Measurements from ENCODE around the gene C2orf72. TPM values are rescaled to one million over a fixed set of nuclear protein-coding genes. Genes with fewer than 3 reads are reported as not detected.
A peak's percentile ranks its signal among the peaks of the same experiment; 100 is the strongest.

C2orf72 gene
- total and polyA plus RNA-seq, 2 of the 13 experiments (the other 11 are each of a cell fraction or from before 2014, with no cell fraction given): 147 to 203 TPM

DNA sequence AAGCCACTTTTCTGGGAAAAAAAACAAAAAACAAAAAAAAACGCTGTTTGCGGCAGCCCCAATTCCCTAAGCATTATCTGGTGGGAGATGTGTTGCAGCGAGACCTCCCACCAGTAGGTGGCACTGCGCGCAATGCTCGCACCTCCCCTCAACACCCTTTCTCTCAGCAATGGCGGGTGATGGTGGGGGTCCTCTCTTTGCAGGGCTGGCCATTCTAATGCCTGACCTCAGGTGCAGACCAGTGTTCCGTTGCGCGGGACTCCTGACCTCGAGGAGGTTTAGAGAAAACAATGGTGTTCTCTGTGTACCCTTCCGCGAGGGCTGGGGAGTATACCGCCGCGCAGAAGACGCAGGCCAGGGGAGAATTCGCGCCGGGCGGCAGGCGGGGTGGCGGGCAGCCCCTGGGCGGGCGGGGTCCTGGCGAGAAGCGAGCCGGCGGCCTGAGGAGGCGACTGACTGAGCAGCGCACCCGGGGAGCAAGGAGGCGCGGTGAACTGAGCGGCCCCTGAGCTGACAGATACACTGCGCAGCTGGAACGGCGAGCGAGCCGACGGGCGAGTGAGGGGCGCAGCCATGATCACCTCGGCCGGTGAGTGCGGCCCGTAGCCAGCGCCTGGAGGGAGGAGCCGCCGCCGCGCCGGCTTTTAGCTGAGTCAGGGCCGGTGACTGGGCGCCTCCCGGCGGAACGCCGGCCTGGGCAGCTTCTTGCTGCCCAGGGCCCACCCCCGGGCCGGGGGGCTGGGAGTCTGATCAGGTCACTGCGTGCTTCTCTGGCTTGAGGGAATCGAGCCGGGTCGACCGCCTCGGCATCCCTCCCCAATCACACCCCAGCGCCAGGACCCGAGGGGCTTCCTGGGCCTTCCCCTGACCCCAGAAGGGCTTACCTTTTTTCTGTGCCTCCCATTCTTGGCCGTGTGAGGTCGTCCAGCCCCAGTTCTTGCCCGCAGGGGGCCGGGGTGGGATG lies 19.4 kb downstream of the C2orf72 start, which contains the start of gene PSMD1 (continued):
- TF ChIP-seq ZNF660 (CRISPR knock-in tag; IDR thresholded peaks at IDR 0.05; ENCODE audit: borderline replicate concordance, low read depth) (no peak), AKAP8 (CRISPR knock-in tag; IDR thresholded peaks at IDR 0.05) (no peak), NR2F6 (IDR thresholded peaks at IDR 0.05) (no peak), NR2F6 (CRISPR knock-in tag; IDR thresholded peaks at IDR 0.05) (peak; percentile 52), NR2C2 (CRISPR knock-in tag; IDR thresholded peaks at IDR 0.05; ENCODE audit: borderline replicate concordance) (peak; percentile 53; the same call in 1 of the 2 replicates), SRSF4 (IDR thresholded peaks at IDR 0.05; ENCODE audit: low read depth, low read length, poor library complexity, severe bottlenecking) (no peak), ZSCAN20 (CRISPR knock-in tag; IDR thresholded peaks at IDR 0.05; ENCODE audit: borderline replicate concordance) (no peak), NONO (IDR thresholded peaks at IDR 0.05) (no peak), NONO (CRISPR knock-in tag; conservative IDR thresholded peaks at IDR 0.05) (peak; percentile 92), KDM4B (CRISPR knock-in tag; IDR thresholded peaks at IDR 0.05) (peak; percentile 17), HNF4G (IDR thresholded peaks at IDR 0.05; ENCODE audit: borderline replicate concordance, low read depth, low read length) (no peak), HNF4G (CRISPR knock-in tag; IDR thresholded peaks at IDR 0.05; ENCODE audit: borderline replicate concordance, low read depth) (no peak), LCORL (IDR thresholded peaks at IDR 0.05) (peak; percentile 88), LCORL (CRISPR knock-in tag; IDR thresholded peaks at IDR 0.05) (no peak), ZNF766 (CRISPR knock-in tag; IDR thresholded peaks at IDR 0.05; ENCODE audit: borderline replicate concordance) (no peak)
- TF ChIP-seq, protein P1, sequence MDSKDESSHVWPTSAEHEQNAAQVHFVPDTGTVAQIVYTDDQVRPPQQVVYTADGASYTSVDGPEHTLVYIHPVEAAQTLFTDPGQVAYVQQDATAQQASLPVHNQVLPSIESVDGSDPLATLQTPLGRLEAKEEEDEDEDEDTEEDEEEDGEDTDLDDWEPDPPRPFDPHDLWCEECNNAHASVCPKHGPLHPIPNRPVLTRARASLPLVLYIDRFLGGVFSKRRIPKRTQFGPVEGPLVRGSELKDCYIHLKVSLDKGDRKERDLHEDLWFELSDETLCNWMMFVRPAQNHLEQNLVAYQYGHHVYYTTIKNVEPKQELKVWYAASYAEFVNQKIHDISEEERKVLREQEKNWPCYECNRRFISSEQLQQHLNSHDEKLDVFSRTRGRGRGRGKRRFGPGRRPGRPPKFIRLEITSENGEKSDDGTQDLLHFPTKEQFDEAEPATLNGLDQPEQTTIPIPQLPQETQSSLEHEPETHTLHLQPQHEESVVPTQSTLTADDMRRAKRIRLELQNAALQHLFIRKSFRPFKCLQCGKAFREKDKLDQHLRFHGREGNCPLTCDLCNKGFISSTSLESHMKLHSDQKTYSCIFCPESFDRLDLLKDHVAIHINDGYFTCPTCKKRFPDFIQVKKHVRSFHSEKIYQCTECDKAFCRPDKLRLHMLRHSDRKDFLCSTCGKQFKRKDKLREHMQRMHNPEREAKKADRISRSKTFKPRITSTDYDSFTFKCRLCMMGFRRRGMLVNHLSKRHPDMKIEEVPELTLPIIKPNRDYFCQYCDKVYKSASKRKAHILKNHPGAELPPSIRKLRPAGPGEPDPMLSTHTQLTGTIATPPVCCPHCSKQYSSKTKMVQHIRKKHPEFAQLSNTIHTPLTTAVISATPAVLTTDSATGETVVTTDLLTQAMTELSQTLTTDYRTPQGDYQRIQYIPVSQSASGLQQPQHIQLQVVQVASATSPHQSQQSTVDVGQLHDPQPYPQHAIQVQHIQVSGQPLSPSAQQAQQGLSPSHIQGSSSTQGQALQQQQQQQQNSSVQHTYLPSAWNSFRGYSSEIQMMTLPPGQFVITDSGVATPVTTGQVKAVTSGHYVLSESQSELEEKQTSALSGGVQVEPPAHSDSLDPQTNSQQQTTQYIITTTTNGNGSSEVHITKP (CRISPR knock-in tag; IDR thresholded peaks at IDR 0.05; ENCODE audit: low read depth): no peak
- TF ChIP-seq, protein P2, sequence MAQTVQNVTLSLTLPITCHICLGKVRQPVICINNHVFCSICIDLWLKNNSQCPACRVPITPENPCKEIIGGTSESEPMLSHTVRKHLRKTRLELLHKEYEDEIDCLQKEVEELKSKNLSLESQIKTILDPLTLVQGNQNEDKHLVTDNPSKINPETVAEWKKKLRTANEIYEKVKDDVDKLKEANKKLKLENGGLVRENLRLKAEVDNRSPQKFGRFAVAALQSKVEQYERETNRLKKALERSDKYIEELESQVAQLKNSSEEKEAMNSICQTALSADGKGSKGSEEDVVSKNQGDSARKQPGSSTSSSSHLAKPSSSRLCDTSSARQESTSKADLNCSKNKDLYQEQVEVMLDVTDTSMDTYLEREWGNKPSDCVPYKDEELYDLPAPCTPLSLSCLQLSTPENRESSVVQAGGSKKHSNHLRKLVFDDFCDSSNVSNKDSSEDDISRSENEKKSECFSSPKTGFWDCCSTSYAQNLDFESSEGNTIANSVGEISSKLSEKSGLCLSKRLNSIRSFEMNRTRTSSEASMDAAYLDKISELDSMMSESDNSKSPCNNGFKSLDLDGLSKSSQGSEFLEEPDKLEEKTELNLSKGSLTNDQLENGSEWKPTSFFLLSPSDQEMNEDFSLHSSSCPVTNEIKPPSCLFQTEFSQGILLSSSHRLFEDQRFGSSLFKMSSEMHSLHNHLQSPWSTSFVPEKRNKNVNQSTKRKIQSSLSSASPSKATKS (CRISPR knock-in tag; IDR thresholded peaks at IDR 0.05): no peak
- TF ChIP-seq, protein P3, sequence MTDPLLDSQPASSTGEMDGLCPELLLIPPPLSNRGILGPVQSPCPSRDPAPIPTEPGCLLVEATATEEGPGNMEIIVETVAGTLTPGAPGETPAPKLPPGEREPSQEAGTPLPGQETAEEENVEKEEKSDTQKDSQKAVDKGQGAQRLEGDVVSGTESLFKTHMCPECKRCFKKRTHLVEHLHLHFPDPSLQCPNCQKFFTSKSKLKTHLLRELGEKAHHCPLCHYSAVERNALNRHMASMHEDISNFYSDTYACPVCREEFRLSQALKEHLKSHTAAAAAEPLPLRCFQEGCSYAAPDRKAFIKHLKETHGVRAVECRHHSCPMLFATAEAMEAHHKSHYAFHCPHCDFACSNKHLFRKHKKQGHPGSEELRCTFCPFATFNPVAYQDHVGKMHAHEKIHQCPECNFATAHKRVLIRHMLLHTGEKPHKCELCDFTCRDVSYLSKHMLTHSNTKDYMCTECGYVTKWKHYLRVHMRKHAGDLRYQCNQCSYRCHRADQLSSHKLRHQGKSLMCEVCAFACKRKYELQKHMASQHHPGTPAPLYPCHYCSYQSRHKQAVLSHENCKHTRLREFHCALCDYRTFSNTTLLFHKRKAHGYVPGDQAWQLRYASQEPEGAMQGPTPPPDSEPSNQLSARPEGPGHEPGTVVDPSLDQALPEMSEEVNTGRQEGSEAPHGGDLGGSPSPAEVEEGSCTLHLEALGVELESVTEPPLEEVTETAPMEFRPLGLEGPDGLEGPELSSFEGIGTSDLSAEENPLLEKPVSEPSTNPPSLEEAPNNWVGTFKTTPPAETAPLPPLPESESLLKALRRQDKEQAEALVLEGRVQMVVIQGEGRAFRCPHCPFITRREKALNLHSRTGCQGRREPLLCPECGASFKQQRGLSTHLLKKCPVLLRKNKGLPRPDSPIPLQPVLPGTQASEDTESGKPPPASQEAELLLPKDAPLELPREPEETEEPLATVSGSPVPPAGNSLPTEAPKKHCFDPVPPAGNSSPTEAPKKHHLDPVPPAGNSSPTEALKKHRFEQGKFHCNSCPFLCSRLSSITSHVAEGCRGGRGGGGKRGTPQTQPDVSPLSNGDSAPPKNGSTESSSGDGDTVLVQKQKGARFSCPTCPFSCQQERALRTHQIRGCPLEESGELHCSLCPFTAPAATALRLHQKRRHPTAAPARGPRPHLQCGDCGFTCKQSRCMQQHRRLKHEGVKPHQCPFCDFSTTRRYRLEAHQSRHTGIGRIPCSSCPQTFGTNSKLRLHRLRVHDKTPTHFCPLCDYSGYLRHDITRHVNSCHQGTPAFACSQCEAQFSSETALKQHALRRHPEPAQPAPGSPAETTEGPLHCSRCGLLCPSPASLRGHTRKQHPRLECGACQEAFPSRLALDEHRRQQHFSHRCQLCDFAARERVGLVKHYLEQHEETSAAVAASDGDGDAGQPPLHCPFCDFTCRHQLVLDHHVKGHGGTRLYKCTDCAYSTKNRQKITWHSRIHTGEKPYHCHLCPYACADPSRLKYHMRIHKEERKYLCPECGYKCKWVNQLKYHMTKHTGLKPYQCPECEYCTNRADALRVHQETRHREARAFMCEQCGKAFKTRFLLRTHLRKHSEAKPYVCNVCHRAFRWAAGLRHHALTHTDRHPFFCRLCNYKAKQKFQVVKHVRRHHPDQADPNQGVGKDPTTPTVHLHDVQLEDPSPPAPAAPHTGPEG (CRISPR knock-in tag; IDR thresholded peaks at IDR 0.05): peak; percentile 48; the same call in 1 of the 2 replicates

Measured in HepG2 (cell line).